ENCODE data around the gene MYO9A. TPM values are rescaled to one million over a fixed set of nuclear protein-coding genes. Genes with fewer than 3 reads are reported as not detected.

The MYO9A gene
- total and polyA plus RNA-seq, 10 of the 15 experiments (the other 5 are each of a cell fraction or from before 2014, with no cell fraction given), result 3.3 to 25.3 (median 12.2) TPM

- ATAC-seq, result no peak
- WGBS (ENCODE audit: insufficient coverage, insufficient replicate concordance, low lambda C conversion rate, missing lambda C conversion rate), result 0% methylated on average over 1 of the region's 1 CpG
Observed at GRCh38 chr15:71820127-71820526, 297.8 kb downstream of the MYO9A start.

GRCh38 chr15:71817351-71817750 lies 300.6 kb downstream of the MYO9A start:
- Histone ChIP-seq H3K27me3 (replicated peaks in 1 of 2; ENCODE audit: control insufficient read depth in 2 of 2, insufficient read depth in 2 of 2, low read length in 1 of 2) (no peaks in the 10 kb centered on the region), H2AFZ (ENCODE audit: control insufficient read depth, low read depth, low read length) (no peak overlapping the region), H3K4me1 (ENCODE audit: control insufficient read depth, insufficient read depth, low read length) (no peaks in the 10 kb centered on the region), H3K36me3 (ENCODE audit: control insufficient read depth in 2 of 2, insufficient read depth in 2 of 2, low read length in 1 of 2) (no peaks in the 10 kb centered on the region), H3K79me2 (ENCODE audit: control insufficient read depth, insufficient read depth, low read length) (no peaks in the 10 kb centered on the region), H4K20me1 (ENCODE audit: control insufficient read depth, insufficient read depth) (no peaks in the 10 kb centered on the region), H3K9me3 (replicated peaks; ENCODE audit: control insufficient read depth, insufficient read depth, low read length) (peaks cover 8% of the 10 kb centered on the region), H3K27ac (ENCODE audit: control insufficient read depth, insufficient read depth) (no peak overlapping the region), H3K4me2 (ENCODE audit: control insufficient read depth, insufficient read depth) (no peak overlapping the region), H3K9ac (ENCODE audit: control insufficient read depth, insufficient read depth, low read length) (no peak overlapping the region), H3K4me3 (no peak overlapping the region)
- CTCF ChIA-PET, result interaction anchor here (0.7 to 1.9 kb wide), 3 partner anchors 19 to 257 kb away, joined by 3 to 5 read pairs (median 3); no protein-coding TSS in a partner anchor
- SMC1A ChIA-PET (ENCODE audit: uncharacterized antibody, unreplicated experiment), result no interaction called here
- FAIRE-seq (no peak), DNase-seq (ENCODE audit: low read depth, low spot score) (no peak), ATAC-seq (no peak)
- no TSS peak for BruUV-seq (replicated peaks)
- 85% methylated on average over 13 of the region's 13 CpGs for WGBS (ENCODE audit: insufficient coverage, insufficient replicate concordance, low lambda C conversion rate, missing lambda C conversion rate)
- POLR2A ChIA-PET, result no interaction called here
- TF ChIP-seq MTA3 (IDR thresholded peaks at IDR 0.05; ENCODE audit: borderline replicate concordance, low read length) (no peak), BCL11A (IDR thresholded peaks at IDR 0.05; ENCODE audit: low read depth, low read length) (no peak), CBX3 (IDR thresholded peaks at IDR 0.05; ENCODE audit: borderline replicate concordance, low read depth) (no peak), PAX8 (IDR thresholded peaks at IDR 0.05) (no peak), ZNF622 (IDR thresholded peaks at IDR 0.05) (no peak), EZH2 (IDR thresholded peaks at IDR 0.05; ENCODE audit: borderline replicate concordance, control insufficient read depth, low read depth, low read length) (no peak), CBFB (IDR thresholded peaks at IDR 0.05; ENCODE audit: low read depth) (no peak), ASH2L (IDR thresholded peaks at IDR 0.05; ENCODE audit: borderline replicate concordance, low read depth) (no peak), POLR2AphosphoS5 (IDR thresholded peaks at IDR 0.05; ENCODE audit: low read length) (no peak), HDGF (IDR thresholded peaks at IDR 0.05) (no peak), GATAD2B (conservative IDR thresholded peaks at IDR 0.05; ENCODE audit: low read depth) (no peak), KDM1A (IDR thresholded peaks at IDR 0.05; ENCODE audit: borderline replicate concordance) (no peak)
- RAD21 ChIA-PET (ENCODE audit: unreplicated experiment), result no interaction called here
- intact Hi-C loops (cut with micrococcal nuclease; ENCODE audit: unreplicated experiment) (no loop called here), in situ Hi-C loops (cut with MboI) (no loop called here)

More at GRCh38 chr15:71820127-71820526, 297.8 kb downstream of the MYO9A start:
- DNase-seq (ENCODE audit: low read depth, low spot score), result no peak
- H3K27ac ChIP-seq (ENCODE audit: control insufficient read depth, insufficient read depth), result no peak overlapping the region
- in situ Hi-C loops (cut with MboI) (no loop called here), intact Hi-C loops (cut with micrococcal nuclease; ENCODE audit: unreplicated experiment) (no loop called here)
- H3K4me3 ChIP-seq, result no peak overlapping the region
- RAD21 ChIA-PET (ENCODE audit: unreplicated experiment), result no interaction called here
- no peak overlapping the region for H3K4me2 ChIP-seq (ENCODE audit: control insufficient read depth, insufficient read depth)
- CTCF ChIA-PET, result no interaction called here
- no peaks in the 10 kb centered on the region for H3K4me1 ChIP-seq (ENCODE audit: control insufficient read depth, insufficient read depth, low read length)
- SMC1A ChIA-PET (ENCODE audit: uncharacterized antibody, unreplicated experiment), result no interaction called here
- H4K20me1 ChIP-seq (ENCODE audit: control insufficient read depth, insufficient read depth), result no peaks in the 10 kb centered on the region
- H3K9me3 ChIP-seq (replicated peaks; ENCODE audit: control insufficient read depth, insufficient read depth, low read length), result peaks cover 13% of the 10 kb centered on the region
- H2AFZ ChIP-seq (ENCODE audit: control insufficient read depth, low read depth, low read length), result no peak overlapping the region
- no peaks in the 10 kb centered on the region for H3K79me2 ChIP-seq (ENCODE audit: control insufficient read depth, insufficient read depth, low read length)
- no peak overlapping the region for H3K9ac ChIP-seq (ENCODE audit: control insufficient read depth, insufficient read depth, low read length)
- no TSS peak for BruUV-seq (replicated peaks)
- POLR2A ChIA-PET, result no interaction called here
- no peak for TF ChIP-seq SP1 (IDR thresholded peaks at IDR 0.05; ENCODE audit: low read depth, low read length)
- TF ChIP-seq HDAC6 (IDR thresholded peaks at IDR 0.05; ENCODE audit: unreplicated experiment), result no peak
- TF ChIP-seq NR2C2 (IDR thresholded peaks at IDR 0.05; ENCODE audit: borderline replicate concordance, control insufficient read depth, insufficient read length, low read depth), result no peak
- TF ChIP-seq HCFC1 (IDR thresholded peaks at IDR 0.05; ENCODE audit: low read length), result no peak
- no peak for TF ChIP-seq CEBPB (IDR thresholded peaks at IDR 0.05; ENCODE audit: borderline replicate concordance in 1 of 2, low read depth in 2 of 2, low read length in 2 of 2)
- TF ChIP-seq, protein P1, sequence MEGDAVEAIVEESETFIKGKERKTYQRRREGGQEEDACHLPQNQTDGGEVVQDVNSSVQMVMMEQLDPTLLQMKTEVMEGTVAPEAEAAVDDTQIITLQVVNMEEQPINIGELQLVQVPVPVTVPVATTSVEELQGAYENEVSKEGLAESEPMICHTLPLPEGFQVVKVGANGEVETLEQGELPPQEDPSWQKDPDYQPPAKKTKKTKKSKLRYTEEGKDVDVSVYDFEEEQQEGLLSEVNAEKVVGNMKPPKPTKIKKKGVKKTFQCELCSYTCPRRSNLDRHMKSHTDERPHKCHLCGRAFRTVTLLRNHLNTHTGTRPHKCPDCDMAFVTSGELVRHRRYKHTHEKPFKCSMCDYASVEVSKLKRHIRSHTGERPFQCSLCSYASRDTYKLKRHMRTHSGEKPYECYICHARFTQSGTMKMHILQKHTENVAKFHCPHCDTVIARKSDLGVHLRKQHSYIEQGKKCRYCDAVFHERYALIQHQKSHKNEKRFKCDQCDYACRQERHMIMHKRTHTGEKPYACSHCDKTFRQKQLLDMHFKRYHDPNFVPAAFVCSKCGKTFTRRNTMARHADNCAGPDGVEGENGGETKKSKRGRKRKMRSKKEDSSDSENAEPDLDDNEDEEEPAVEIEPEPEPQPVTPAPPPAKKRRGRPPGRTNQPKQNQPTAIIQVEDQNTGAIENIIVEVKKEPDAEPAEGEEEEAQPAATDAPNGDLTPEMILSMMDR (IDR thresholded peaks at IDR 0.05 in 2 of 3, conservative IDR thresholded peaks at IDR 0.05 in 1 of 3; ENCODE audit: control insufficient read depth in 2 of 3, extremely low read depth in 1 of 3, insufficient read depth in 1 of 3, low read depth in 3 of 3, low read length in 3 of 3), result no peak
- FAIRE-seq, result no peak
- no peaks in the 10 kb centered on the region for H3K27me3 ChIP-seq (replicated peaks in 1 of 2; ENCODE audit: control insufficient read depth in 2 of 2, insufficient read depth in 2 of 2, low read length in 1 of 2)
- no peaks in the 10 kb centered on the region for H3K36me3 ChIP-seq (ENCODE audit: control insufficient read depth in 2 of 2, insufficient read depth in 2 of 2, low read length in 1 of 2)

Measured in GM12878 (cell line).